Stomach (tissue), 19 donors: ENCODE data around the gene CARD10. TPM values are rescaled to one million over a fixed set of nuclear protein-coding genes. Genes with fewer than 3 reads are reported as not detected.

Experiments used
- DNase-seq, 2 donors: peaks; one replicate each; pipeline versions ENCODE4 v3.0.0 to v3.0.0-alpha.2; 2013 to 2019
- H3K27ac ChIP-seq, 5 donors: fragments of 200-600 bp in 4 of 5; sonication (generic) in 4 of 5; one replicate each; pipeline ENCODE4 v1.5.1; 2013 to 2019; ENCODE audit warnings: mild to moderate bottlenecking in 1 of 5, moderate library complexity in 1 of 5
- H3K27me3 ChIP-seq, 3 donors: fragments of 200-600 bp; sonication (generic); one replicate each; pipeline ENCODE4 v1.5.1; 2017 to 2019; ENCODE audit warnings: mixed run types in 1 of 3
- H3K36me3 ChIP-seq, 4 donors: fragments of 200-600 bp; sonication (generic); 1 replicate in 3 of 4; 2 replicates in 1 of 4; pipeline ENCODE4 v1.5.1; 2016 to 2019
- H3K4me1 ChIP-seq, 4 donors: fragments of 200-600 bp; sonication (generic); one replicate each; pipeline ENCODE4 v1.5.1; 2016 to 2019
- H3K4me3 ChIP-seq, 4 donors: fragments of 200-600 bp; sonication (generic) in 3 of 4; one replicate each; pipeline ENCODE4 v1.5.1; 2016 to 2019; ENCODE audit warnings: mild to moderate bottlenecking in 1 of 4
- H3K9me3 ChIP-seq, 4 donors: fragments of 200-600 bp; sonication (generic); one replicate each; pipeline ENCODE4 v1.5.1; 2016 to 2019
- EP300 ChIP-seq: sonication (generic); formaldehyde crosslinking; IDR thresholded peaks from one replicate; pipeline ENCODE4 v1.6.1; 2017; ENCODE audit warnings: antibody characterized with exemption
- POLR2A ChIP-seq, 4 donors: fragments of 450-650 bp; IDR thresholded peaks; one replicate each; pipeline ENCODE4 v1.6.1; 2016; ENCODE audit warnings: antibody characterized with exemption in 4 of 4, control low read depth in 2 of 4, mild to moderate bottlenecking in 1 of 4, moderate library complexity in 1 of 4
- POLR2AphosphoS5 ChIP-seq, 3 donors: sonication (generic); formaldehyde crosslinking; IDR thresholded peaks; one replicate each; pipeline ENCODE4 v1.6.1; 2016; ENCODE audit warnings: antibody characterized with exemption in 3 of 3
- WGBS, 5 donors: extraction: QIAGEN DNeasy Blood & Tissue Kit in 3 of 5; methylation state at CpG; one replicate each; pipeline versions ENCODE4 v1.1.5 to v1.1.7; 2013 to 2018; 5-methylcytosine and 5-hydroxymethylcytosine counted together
- intact Hi-C: fragments of 100-400 bp; cut with DNase I; formaldehyde crosslinking; loops from one replicate; pipeline ENCODE4 v1.15.1; 2023; ENCODE audit warnings: low total_unique reads
- long read RNA-seq, 10 donors: transcript quantifications; one replicate each; lab custom pipeline, GENCODE V29; 2026
- polyA plus RNA-seq, 3 donors: library from polyadenylated mRNA; stranded (reverse); fragments of 200-250 nt; gene quantifications; one replicate each; pipeline ENCODE4 v1.2.3, GENCODE V29; 2013
- total RNA-seq, 5 donors: library from RNA; depleted of rRNA; stranded (reverse); fragments of >200 nt; gene quantifications; one replicate each; pipeline versions ENCODE4 v1.1.0 to v1.2.3, GENCODE V29; 2014 to 2016
- TF ChIP-seq, protein P1 (sequence below), 7 experiments: fragments of 450-650 bp in 4 of 7; fragments of 200-600 bp in 3 of 7; sonication (generic) in 3 of 7; IDR thresholded peaks; one replicate each; pipeline ENCODE4 v1.5.1; 2016 to 2019; ENCODE audit warnings: antibody characterized with exemption in 7 of 7, control low read depth in 2 of 7, mild to moderate bottlenecking in 1 of 7
- donor health status: healthy with polysubstance abuse.
- donor health status: Bipolar disorder and iron deficiency.
- donor health status: healthy.

Gene CARD10, protein sequence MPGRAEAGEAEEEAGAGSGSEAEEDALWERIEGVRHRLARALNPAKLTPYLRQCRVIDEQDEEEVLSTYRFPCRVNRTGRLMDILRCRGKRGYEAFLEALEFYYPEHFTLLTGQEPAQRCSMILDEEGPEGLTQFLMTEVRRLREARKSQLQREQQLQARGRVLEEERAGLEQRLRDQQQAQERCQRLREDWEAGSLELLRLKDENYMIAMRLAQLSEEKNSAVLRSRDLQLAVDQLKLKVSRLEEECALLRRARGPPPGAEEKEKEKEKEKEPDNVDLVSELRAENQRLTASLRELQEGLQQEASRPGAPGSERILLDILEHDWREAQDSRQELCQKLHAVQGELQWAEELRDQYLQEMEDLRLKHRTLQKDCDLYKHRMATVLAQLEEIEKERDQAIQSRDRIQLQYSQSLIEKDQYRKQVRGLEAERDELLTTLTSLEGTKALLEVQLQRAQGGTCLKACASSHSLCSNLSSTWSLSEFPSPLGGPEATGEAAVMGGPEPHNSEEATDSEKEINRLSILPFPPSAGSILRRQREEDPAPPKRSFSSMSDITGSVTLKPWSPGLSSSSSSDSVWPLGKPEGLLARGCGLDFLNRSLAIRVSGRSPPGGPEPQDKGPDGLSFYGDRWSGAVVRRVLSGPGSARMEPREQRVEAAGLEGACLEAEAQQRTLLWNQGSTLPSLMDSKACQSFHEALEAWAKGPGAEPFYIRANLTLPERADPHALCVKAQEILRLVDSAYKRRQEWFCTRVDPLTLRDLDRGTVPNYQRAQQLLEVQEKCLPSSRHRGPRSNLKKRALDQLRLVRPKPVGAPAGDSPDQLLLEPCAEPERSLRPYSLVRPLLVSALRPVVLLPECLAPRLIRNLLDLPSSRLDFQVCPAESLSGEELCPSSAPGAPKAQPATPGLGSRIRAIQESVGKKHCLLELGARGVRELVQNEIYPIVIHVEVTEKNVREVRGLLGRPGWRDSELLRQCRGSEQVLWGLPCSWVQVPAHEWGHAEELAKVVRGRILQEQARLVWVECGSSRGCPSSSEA
- 100 to 1,000 TPM in 1 of 5 donors, 10 to 100 TPM in 2, 1 to 10 TPM in 2; 5.5 to 120 (median 28.4) TPM for total RNA-seq
- 10 to 100 TPM; 11.3 to 17.8 (median 13.6) TPM for polyA plus RNA-seq
- long read RNA-seq, donor 1 = 0 reads
- long read RNA-seq, donor 2, full-length matches to known transcripts = 2 of 2 reads
- long read RNA-seq, donor 2, partial matches to known transcripts = 0 of 2 reads
- long read RNA-seq, donor 2, other reads (novel, unspliced or antisense) = 0 of 2 reads
- long read RNA-seq, donor 3 = 0 reads
- long read RNA-seq, donor 4 = 0 reads
- long read RNA-seq, donor 5, full-length matches to known transcripts = 2 of 238 reads
- long read RNA-seq, donor 5, partial matches to known transcripts = 172 of 238 reads
- long read RNA-seq, donor 5, other reads (novel, unspliced or antisense) = 64 of 238 reads
- long read RNA-seq, donor 6, full-length matches to known transcripts = 5 of 5 reads
- long read RNA-seq, donor 6, partial matches to known transcripts = 0 of 5 reads
- long read RNA-seq, donor 6, other reads (novel, unspliced or antisense) = 0 of 5 reads
- long read RNA-seq, donor 7, partial matches to known transcripts = 85 of 86 reads
- long read RNA-seq, donor 7, other reads (novel, unspliced or antisense) = 0 of 86 reads
- long read RNA-seq, donor 8 = 0 reads
- long read RNA-seq, donor 9 = 0 reads
- long read RNA-seq, donor 10, full-length matches to known transcripts = 1 of 1 reads
- long read RNA-seq, donor 10, partial matches to known transcripts = 0 of 1 reads
- long read RNA-seq, donor 10, other reads (novel, unspliced or antisense) = 0 of 1 reads

GRCh38 chr22:37519268-37520195 lies at the start of gene CARD10:
Gene CARD10, minus strand, starts transcription at chr22:37519415. Its CDS starts 215 bp downstream, at chr22:37519200.
- Histone ChIP-seq H3K9me3 (no peaks in the 10 kb centered on the region), H3K4me3 (peak within 1 kb of the TSS; percentile 56 to 82 (median 70)), H3K36me3 (peaks cover 0 to 16% (median 12%) of the 10 kb centered on the region in 4 donors), H3K4me1 (peaks cover 5 to 45% (median 33%) of the 10 kb centered on the region in 4 donors), H3K27ac (peak within 1 kb of the TSS; percentile 59 to 81 (median 73)), H3K27me3 (peaks cover 0 to 52% (median 7%) of the 10 kb centered on the region in 3 donors)
- 3 to 22% (median 7%) methylated on average over 12 to 98 of the region's 99 CpGs for WGBS, 5 donors
- peak in 1 of 3 donors; percentile 29 for TF ChIP-seq POLR2AphosphoS5 (IDR thresholded peaks at IDR 0.05)
- TF ChIP-seq POLR2A (IDR thresholded peaks at IDR 0.05) = no peak
- TF ChIP-seq EP300 = no peak
- intact Hi-C loops = no loop called here
- peak; percentile 68 to 83 for DNase-seq

GRCh38 chr22:37568448-37569008 lies 49.3 kb upstream of the CARD10 start:
- TF ChIP-seq, protein P1, sequence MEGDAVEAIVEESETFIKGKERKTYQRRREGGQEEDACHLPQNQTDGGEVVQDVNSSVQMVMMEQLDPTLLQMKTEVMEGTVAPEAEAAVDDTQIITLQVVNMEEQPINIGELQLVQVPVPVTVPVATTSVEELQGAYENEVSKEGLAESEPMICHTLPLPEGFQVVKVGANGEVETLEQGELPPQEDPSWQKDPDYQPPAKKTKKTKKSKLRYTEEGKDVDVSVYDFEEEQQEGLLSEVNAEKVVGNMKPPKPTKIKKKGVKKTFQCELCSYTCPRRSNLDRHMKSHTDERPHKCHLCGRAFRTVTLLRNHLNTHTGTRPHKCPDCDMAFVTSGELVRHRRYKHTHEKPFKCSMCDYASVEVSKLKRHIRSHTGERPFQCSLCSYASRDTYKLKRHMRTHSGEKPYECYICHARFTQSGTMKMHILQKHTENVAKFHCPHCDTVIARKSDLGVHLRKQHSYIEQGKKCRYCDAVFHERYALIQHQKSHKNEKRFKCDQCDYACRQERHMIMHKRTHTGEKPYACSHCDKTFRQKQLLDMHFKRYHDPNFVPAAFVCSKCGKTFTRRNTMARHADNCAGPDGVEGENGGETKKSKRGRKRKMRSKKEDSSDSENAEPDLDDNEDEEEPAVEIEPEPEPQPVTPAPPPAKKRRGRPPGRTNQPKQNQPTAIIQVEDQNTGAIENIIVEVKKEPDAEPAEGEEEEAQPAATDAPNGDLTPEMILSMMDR (IDR thresholded peaks at IDR 0.05) = no peak
- no peak for TF ChIP-seq POLR2A (IDR thresholded peaks at IDR 0.05)
- TF ChIP-seq EP300 = no peak
- no peak for TF ChIP-seq POLR2AphosphoS5 (IDR thresholded peaks at IDR 0.05)
- H3K4me3 ChIP-seq = peak overlapping the region in 1 of 4 donors; percentile 5
- intact Hi-C loops = no loop called here
- H3K27ac ChIP-seq = peak overlapping the region; percentile 89 to 100 (median 99)
- no peaks in the 10 kb centered on the region for H3K9me3 ChIP-seq
- 35 to 58% (median 38%) methylated on average over 5 to 14 of the region's 14 CpGs for WGBS, 5 donors
- no peak for DNase-seq
- no peaks in the 10 kb centered on the region for H3K27me3 ChIP-seq
- peaks cover 64 to 84% (median 80%) of the 10 kb centered on the region in 4 donors for H3K4me1 ChIP-seq
- peaks cover 20 to 38% (median 30%) of the 10 kb centered on the region in 4 donors for H3K36me3 ChIP-seq

- Histone ChIP-seq H3K36me3 (peaks cover 20 to 38% (median 30%) of the 10 kb centered on the region in 4 donors), H3K9me3 (no peaks in the 10 kb centered on the region), H3K27ac (peak overlapping the region; percentile 89 to 100 (median 99)), H3K4me3 (peak overlapping the region in 1 of 4 donors; percentile 2), H3K4me1 (peaks cover 69 to 89% (median 85%) of the 10 kb centered on the region in 4 donors), H3K27me3 (no peaks in the 10 kb centered on the region)
- DNase-seq = no peak
- TF ChIP-seq POLR2A (IDR thresholded peaks at IDR 0.05) (no peak), POLR2AphosphoS5 (IDR thresholded peaks at IDR 0.05) (no peak), EP300 (no peak)
- TF ChIP-seq, protein P1 (IDR thresholded peaks at IDR 0.05) = no peak
- WGBS, 5 donors = 35 to 68% (median 59%) methylated on average over 14 to 15 of the region's 15 CpGs
- intact Hi-C loops = no loop called here
Measured at GRCh38 chr22:37568012-37568411, 48.8 kb upstream of the CARD10 start.
